ENCODE measurements around the gene PKHD1.

The PKHD1 gene

DNA sequence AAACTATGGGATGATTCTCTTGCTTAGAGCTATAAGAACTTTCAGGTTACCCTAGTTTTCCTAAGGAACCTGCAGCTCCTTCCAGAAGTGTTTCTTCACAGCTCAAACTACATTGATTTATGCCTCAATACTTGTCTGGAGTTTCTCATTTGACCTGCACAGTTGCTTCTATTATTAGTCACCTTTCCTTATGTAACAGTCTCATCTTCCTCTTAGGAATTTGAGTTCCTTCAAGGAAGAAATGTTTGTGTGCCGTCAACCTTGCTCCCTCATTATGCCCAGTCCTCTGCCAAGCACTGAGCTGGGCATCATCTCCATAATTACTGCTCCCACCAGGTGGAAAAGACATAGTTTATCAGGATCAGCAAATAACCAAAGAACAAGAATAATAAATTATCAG lies 466.4 kb downstream of the PKHD1 start:
- TF ChIP-seq CSDC2 (CRISPR knock-in tag; IDR thresholded peaks at IDR 0.05), result no peak
- no peak for TF ChIP-seq RARB (CRISPR knock-in tag; IDR thresholded peaks at IDR 0.05)
- no peak for TF ChIP-seq ISL1 (CRISPR knock-in tag; IDR thresholded peaks at IDR 0.05)
- no peak for TF ChIP-seq OSR1 (CRISPR knock-in tag; IDR thresholded peaks at IDR 0.05)
- no peak for TF ChIP-seq ZNF8 (CRISPR knock-in tag; IDR thresholded peaks at IDR 0.05)
- TF ChIP-seq ZNF565 (CRISPR knock-in tag; conservative IDR thresholded peaks at IDR 0.05; ENCODE audit: low read depth), result no peak
- no peak for ATAC-seq

DNA sequence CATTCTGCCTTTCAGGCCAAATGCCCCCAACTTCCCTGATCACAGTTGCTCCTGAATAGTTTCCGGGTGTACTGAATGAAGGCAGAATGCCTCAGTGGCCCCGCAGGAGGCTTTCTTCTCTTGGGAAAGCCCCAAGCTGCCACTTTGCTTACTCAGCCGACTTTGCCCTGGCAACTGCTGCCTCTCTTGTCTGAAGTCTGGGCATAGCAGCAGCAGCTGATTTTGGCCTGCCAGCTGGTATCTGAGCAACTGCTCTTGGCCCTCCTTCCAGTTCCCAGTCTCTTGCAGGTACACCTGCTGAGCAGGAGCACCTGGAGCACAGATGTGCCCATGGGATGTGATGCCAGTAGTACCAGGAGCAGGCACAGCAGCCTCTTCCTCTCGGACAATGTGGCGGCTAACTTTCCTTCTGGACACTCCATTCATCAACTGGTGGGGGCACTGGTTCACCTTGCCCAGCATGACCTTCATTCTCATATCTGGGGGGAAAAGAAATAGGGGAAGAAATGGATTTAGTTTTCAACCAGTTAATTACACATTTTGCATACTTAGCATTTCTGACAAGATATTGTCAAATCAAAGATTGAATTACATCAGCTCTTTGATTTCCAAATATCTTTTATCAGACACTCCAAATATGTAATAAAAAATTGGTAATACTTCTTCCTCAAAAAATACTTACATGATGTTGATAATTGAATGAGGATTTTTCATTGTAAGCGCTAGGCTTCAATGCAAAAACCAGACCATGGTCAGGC lies 468.2 kb downstream of the PKHD1 start:
- ATAC-seq, result no peak
- TF ChIP-seq BACH2 (CRISPR knock-in tag; IDR thresholded peaks at IDR 0.05; ENCODE audit: borderline replicate concordance), result no peak
- no peak for TF ChIP-seq ESRRG (CRISPR knock-in tag; IDR thresholded peaks at IDR 0.05)
- TF ChIP-seq OSR1 (CRISPR knock-in tag; IDR thresholded peaks at IDR 0.05), result no peak
- TF ChIP-seq PPARA (CRISPR knock-in tag; IDR thresholded peaks at IDR 0.05; ENCODE audit: borderline replicate concordance), result no peak
- TF ChIP-seq, protein P1, sequence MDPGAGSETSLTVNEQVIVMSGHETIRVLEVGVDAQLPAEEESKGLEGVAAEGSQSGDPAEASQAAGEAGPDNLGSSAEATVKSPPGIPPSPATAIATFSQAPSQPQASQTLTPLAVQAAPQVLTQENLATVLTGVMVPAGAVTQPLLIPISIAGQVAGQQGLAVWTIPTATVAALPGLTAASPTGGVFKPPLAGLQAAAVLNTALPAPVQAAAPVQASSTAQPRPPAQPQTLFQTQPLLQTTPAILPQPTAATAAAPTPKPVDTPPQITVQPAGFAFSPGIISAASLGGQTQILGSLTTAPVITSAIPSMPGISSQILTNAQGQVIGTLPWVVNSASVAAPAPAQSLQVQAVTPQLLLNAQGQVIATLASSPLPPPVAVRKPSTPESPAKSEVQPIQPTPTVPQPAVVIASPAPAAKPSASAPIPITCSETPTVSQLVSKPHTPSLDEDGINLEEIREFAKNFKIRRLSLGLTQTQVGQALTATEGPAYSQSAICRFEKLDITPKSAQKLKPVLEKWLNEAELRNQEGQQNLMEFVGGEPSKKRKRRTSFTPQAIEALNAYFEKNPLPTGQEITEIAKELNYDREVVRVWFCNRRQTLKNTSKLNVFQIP (CRISPR knock-in tag; IDR thresholded peaks at IDR 0.05; ENCODE audit: borderline replicate concordance, low read depth), result no peak
- TF ChIP-seq ZNF565 (CRISPR knock-in tag; conservative IDR thresholded peaks at IDR 0.05; ENCODE audit: low read depth), result no peak

DNA sequence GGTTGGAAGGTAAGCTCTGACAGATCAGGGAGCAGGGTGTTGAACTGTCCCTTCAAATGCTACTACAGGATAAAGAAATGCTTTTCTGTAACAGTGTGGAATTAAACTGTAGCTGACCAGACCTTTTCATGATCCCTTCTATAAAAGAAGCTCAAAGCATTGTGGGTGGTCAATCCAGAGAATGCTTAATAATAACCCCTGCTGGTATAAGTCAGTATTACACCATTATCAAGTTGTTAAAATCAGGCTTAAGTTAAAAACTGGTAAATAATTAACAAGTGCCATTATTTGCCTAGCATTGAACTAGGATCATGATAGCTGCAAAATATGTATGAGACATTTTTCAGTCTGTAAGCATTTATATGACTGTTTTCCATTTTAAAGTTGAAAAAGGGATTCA lies 468.9 kb downstream of the PKHD1 start:
- no peak for ATAC-seq
- TF ChIP-seq, protein P2, sequence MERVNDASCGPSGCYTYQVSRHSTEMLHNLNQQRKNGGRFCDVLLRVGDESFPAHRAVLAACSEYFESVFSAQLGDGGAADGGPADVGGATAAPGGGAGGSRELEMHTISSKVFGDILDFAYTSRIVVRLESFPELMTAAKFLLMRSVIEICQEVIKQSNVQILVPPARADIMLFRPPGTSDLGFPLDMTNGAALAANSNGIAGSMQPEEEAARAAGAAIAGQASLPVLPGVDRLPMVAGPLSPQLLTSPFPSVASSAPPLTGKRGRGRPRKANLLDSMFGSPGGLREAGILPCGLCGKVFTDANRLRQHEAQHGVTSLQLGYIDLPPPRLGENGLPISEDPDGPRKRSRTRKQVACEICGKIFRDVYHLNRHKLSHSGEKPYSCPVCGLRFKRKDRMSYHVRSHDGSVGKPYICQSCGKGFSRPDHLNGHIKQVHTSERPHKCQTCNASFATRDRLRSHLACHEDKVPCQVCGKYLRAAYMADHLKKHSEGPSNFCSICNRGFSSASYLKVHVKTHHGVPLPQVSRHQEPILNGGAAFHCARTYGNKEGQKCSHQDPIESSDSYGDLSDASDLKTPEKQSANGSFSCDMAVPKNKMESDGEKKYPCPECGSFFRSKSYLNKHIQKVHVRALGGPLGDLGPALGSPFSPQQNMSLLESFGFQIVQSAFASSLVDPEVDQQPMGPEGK (CRISPR knock-in tag; IDR thresholded peaks at IDR 0.05; ENCODE audit: borderline replicate concordance), result no peak
- no peak for TF ChIP-seq PPARA (CRISPR knock-in tag; IDR thresholded peaks at IDR 0.05; ENCODE audit: borderline replicate concordance)
- no peak for TF ChIP-seq TOX (CRISPR knock-in tag; IDR thresholded peaks at IDR 0.05; ENCODE audit: borderline replicate concordance)

DNA sequence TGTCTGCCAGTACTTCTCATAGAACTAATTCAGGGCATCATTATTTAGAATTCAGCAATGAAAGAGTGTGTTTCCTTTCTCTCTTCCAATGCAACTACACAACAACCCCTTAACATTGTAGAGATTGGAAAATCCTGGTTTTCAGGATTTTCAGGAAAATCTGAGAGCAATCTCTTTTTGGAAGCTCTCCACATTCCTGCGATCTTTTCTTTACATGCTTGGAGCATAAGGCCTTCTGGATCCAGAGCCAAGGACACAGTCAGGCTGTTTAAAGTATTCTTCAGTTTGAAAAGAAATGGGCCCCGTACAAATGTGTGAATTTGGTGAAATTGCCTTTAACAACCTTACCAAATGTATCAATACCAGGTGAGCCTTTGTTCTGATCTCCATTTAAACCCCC lies 469.7 kb downstream of the PKHD1 start:
- no peak for ATAC-seq
- TF ChIP-seq, protein P3, sequence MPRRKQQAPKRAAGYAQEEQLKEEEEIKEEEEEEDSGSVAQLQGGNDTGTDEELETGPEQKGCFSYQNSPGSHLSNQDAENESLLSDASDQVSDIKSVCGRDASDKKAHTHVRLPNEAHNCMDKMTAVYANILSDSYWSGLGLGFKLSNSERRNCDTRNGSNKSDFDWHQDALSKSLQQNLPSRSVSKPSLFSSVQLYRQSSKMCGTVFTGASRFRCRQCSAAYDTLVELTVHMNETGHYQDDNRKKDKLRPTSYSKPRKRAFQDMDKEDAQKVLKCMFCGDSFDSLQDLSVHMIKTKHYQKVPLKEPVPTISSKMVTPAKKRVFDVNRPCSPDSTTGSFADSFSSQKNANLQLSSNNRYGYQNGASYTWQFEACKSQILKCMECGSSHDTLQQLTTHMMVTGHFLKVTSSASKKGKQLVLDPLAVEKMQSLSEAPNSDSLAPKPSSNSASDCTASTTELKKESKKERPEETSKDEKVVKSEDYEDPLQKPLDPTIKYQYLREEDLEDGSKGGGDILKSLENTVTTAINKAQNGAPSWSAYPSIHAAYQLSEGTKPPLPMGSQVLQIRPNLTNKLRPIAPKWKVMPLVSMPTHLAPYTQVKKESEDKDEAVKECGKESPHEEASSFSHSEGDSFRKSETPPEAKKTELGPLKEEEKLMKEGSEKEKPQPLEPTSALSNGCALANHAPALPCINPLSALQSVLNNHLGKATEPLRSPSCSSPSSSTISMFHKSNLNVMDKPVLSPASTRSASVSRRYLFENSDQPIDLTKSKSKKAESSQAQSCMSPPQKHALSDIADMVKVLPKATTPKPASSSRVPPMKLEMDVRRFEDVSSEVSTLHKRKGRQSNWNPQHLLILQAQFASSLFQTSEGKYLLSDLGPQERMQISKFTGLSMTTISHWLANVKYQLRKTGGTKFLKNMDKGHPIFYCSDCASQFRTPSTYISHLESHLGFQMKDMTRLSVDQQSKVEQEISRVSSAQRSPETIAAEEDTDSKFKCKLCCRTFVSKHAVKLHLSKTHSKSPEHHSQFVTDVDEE (CRISPR knock-in tag; IDR thresholded peaks at IDR 0.05), result no peak

DNA sequence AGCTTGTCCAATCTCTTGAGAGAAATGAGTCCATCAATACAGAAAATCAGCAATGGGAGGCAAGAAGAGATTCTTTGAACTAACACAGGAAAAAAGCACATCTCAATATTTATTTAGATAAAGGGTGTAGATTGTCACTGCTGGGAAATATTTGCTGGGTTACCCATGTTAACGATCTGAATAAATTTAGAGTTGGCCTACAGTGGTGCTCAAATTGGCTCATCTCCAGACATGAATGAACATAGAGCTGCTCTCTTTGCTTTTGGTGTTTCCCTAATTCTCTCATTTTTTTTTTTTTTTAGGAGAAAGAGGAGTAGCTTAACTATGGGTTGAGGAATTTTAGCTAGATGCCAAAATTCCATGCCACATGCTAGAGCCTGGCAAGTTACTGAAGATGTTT lies 471.2 kb downstream of the PKHD1 start:
- no peak for ATAC-seq
- TF ChIP-seq ZNF70 (CRISPR knock-in tag; IDR thresholded peaks at IDR 0.05), result no peak
- TF ChIP-seq CSDC2 (CRISPR knock-in tag; IDR thresholded peaks at IDR 0.05), result no peak
- no peak for TF ChIP-seq SNAI2 (CRISPR knock-in tag; IDR thresholded peaks at IDR 0.05)
- TF ChIP-seq, protein P3 (CRISPR knock-in tag; IDR thresholded peaks at IDR 0.05), result no peak
- TF ChIP-seq, protein P1 (CRISPR knock-in tag; IDR thresholded peaks at IDR 0.05; ENCODE audit: borderline replicate concordance, low read depth), result no peak
- TF ChIP-seq ZNF8 (CRISPR knock-in tag; IDR thresholded peaks at IDR 0.05), result no peak
- TF ChIP-seq ZFP3 (CRISPR knock-in tag; IDR thresholded peaks at IDR 0.05), result no peak
- TF ChIP-seq, protein P2 (CRISPR knock-in tag; IDR thresholded peaks at IDR 0.05; ENCODE audit: borderline replicate concordance), result no peak
- TF ChIP-seq ARNTL (CRISPR knock-in tag; IDR thresholded peaks at IDR 0.05; ENCODE audit: borderline replicate concordance, low read depth), result no peak
- no peak for TF ChIP-seq ZC3H10 (CRISPR knock-in tag; IDR thresholded peaks at IDR 0.05)
- TF ChIP-seq ESRRG (CRISPR knock-in tag; IDR thresholded peaks at IDR 0.05), result no peak
- no peak for TF ChIP-seq RARB (CRISPR knock-in tag; IDR thresholded peaks at IDR 0.05)
- TF ChIP-seq PPARA (CRISPR knock-in tag; IDR thresholded peaks at IDR 0.05; ENCODE audit: borderline replicate concordance), result no peak
- TF ChIP-seq OSR1 (CRISPR knock-in tag; IDR thresholded peaks at IDR 0.05), result no peak
- TF ChIP-seq ZFP30 (CRISPR knock-in tag; IDR thresholded peaks at IDR 0.05), result no peak
- TF ChIP-seq ZNF565 (CRISPR knock-in tag; conservative IDR thresholded peaks at IDR 0.05; ENCODE audit: low read depth), result no peak
- TF ChIP-seq TCF4 (CRISPR knock-in tag; IDR thresholded peaks at IDR 0.05; ENCODE audit: borderline replicate concordance), result no peak
